GM12892 (cell line): ENCODE data around the gene ZEB1.

Experiments used
- POLR2A ChIP-seq: IDR thresholded peaks from 2 replicates; pipeline ENCODE4 v1.6.1; 2011; ENCODE audit warnings: low read depth, low read length, control low read depth
- POLR2AphosphoS5 ChIP-seq: IDR thresholded peaks from 2 replicates; pipeline ENCODE4 v1.6.1; 2011; ENCODE audit warnings: low read depth, low read length, control low read depth
- TAF1 ChIP-seq: IDR thresholded peaks from 2 replicates; pipeline ENCODE4 v1.6.1; 2011; ENCODE audit warnings: low read depth, mild to moderate bottlenecking, control low read depth, low read length, borderline replicate concordance

GRCh38 chr10:31557854-31558253 is 238.8 kb downstream of the ZEB1 start:
- TF ChIP-seq POLR2A: no peak
- TF ChIP-seq TAF1: no peak
- TF ChIP-seq POLR2AphosphoS5: no peak
